ENCODE data around the gene PCNX2. TPM values are rescaled to one million over a fixed set of nuclear protein-coding genes. Genes with fewer than 3 reads are reported as not detected.

The PCNX2 gene
- total and polyA plus RNA-seq, 5 donors, result 0.66 to 5.0 (median 3.1) TPM

- Histone ChIP-seq H3K4me3 (ENCODE audit: low read length) (no peak overlapping the region), H3K27ac (ENCODE audit: low read length) (no peak overlapping the region), H3K9me3 (ENCODE audit: control insufficient read depth, low read length) (no peaks in the 10 kb centered on the region), H3K27me3 (ENCODE audit: control insufficient read depth, insufficient read depth) (no peaks in the 10 kb centered on the region), H3K4me1 (ENCODE audit: control insufficient read depth, insufficient read depth, low read length) (peaks cover 8% of the 10 kb centered on the region)
- DNase-seq (no peak), ATAC-seq (no peak)
- WGBS, result 68% methylated on average over 4 of the region's 4 CpGs
- intact Hi-C loops (cut with DNase I), result no loop called here
These were observed 325.0 kb downstream of the PCNX2 start for GRCh38 chr1:232970508-232970907.

GRCh38 chr1:232969799-232970198 lies 325.7 kb downstream of the PCNX2 start:
- intact Hi-C loops (cut with DNase I), result loop anchor here in 1 of 4 donors (10.0 kb wide), 1 partner anchor 335 kb away; the partner anchor contains the start of gene SIPA1L2
- Histone ChIP-seq H3K27ac (ENCODE audit: low read length) (no peak overlapping the region), H3K9me3 (ENCODE audit: control insufficient read depth, low read length) (no peaks in the 10 kb centered on the region), H3K4me3 (ENCODE audit: low read length) (no peak overlapping the region), H3K27me3 (ENCODE audit: control insufficient read depth, insufficient read depth) (no peaks in the 10 kb centered on the region), H3K4me1 (ENCODE audit: control insufficient read depth, insufficient read depth, low read length) (peaks cover 7% of the 10 kb centered on the region)
- ATAC-seq, result no peak
- 58% methylated on average over 5 of the region's 5 CpGs for WGBS
- DNase-seq, result no peak

DNA sequence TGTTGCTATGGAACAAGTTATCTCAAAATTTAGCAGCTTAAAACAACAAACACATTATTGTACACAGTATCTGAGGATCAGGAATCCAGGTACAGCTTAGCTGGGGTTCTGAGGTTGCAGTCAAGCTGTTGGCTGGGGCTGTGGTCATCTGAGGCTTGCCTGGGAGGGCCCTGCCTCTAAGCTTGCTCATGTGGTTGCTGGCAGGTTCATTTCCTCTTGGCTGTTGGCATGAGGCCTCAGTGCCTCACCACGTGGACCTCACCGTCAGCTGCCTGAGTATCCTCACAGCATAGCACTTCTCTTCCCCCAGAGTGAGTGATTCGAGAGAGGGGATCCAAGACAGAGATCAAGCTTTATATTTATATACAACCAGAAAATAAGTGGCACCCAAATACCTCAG lies 326.6 kb downstream of the PCNX2 start:
- intact Hi-C loops (cut with DNase I), result loop anchor here in 1 of 4 donors (10.0 kb wide), 1 partner anchor 334 kb away; the partner anchor contains the start of gene SIPA1L2
- 27% methylated on average over 3 of the region's 3 CpGs for WGBS
- H3K9me3 ChIP-seq (ENCODE audit: control insufficient read depth, low read length), result no peaks in the 10 kb centered on the region
- no peak overlapping the region for H3K4me3 ChIP-seq (ENCODE audit: low read length)
- no peaks in the 10 kb centered on the region for H3K27me3 ChIP-seq (ENCODE audit: control insufficient read depth, insufficient read depth)
- peak; percentile 78 to 83 for ATAC-seq
- H3K4me1 ChIP-seq (ENCODE audit: control insufficient read depth, insufficient read depth, low read length), result peaks cover 7% of the 10 kb centered on the region
- no peak overlapping the region for H3K27ac ChIP-seq (ENCODE audit: low read length)
- DNase-seq, result peak; percentile 42 to 73 (median 71)

GRCh38 chr1:232968391-232968790 lies 327.1 kb downstream of the PCNX2 start:
- H3K4me1 ChIP-seq (ENCODE audit: control insufficient read depth, insufficient read depth, low read length), result peaks cover 7% of the 10 kb centered on the region

GRCh38 chr1:232966663-232967062 lies 328.9 kb downstream of the PCNX2 start:
- ATAC-seq (peak; percentile 45 to 47), DNase-seq (no peak)
- Histone ChIP-seq H3K27ac (ENCODE audit: low read length) (no peak overlapping the region), H3K4me1 (ENCODE audit: control insufficient read depth, insufficient read depth, low read length) (peaks cover 7% of the 10 kb centered on the region), H3K9me3 (ENCODE audit: control insufficient read depth, low read length) (no peaks in the 10 kb centered on the region), H3K4me3 (ENCODE audit: low read length) (no peak overlapping the region), H3K27me3 (ENCODE audit: control insufficient read depth, insufficient read depth) (no peaks in the 10 kb centered on the region)
- WGBS, result 52% methylated on average over 4 of the region's 4 CpGs
- intact Hi-C loops (cut with DNase I), result loop anchor here in 1 of 4 donors (10.0 kb wide), 1 partner anchor 332 kb away; the partner anchor contains the start of gene SIPA1L2

More at GRCh38 chr1:232968391-232968790, 327.1 kb downstream of the PCNX2 start:
- WGBS, result 71% methylated on average over 5 of the region's 5 CpGs
- no peak overlapping the region for H3K27ac ChIP-seq (ENCODE audit: low read length)
- no peaks in the 10 kb centered on the region for H3K27me3 ChIP-seq (ENCODE audit: control insufficient read depth, insufficient read depth)
- no peaks in the 10 kb centered on the region for H3K9me3 ChIP-seq (ENCODE audit: control insufficient read depth, low read length)
- intact Hi-C loops (cut with DNase I), result loop anchor here in 1 of 4 donors (10.0 kb wide), 1 partner anchor 334 kb away; the partner anchor contains the start of gene SIPA1L2
- ATAC-seq (no peak), DNase-seq (no peak)
- H3K4me3 ChIP-seq (ENCODE audit: low read length), result no peak overlapping the region

- peaks cover 7% of the 10 kb centered on the region for H3K4me1 ChIP-seq (ENCODE audit: control insufficient read depth, insufficient read depth, low read length)
- 80% methylated on average over 6 of the region's 6 CpGs for WGBS
- no peak for ATAC-seq
These were observed 329.7 kb downstream of the PCNX2 start for GRCh38 chr1:232965912-232966217.

GRCh38 chr1:232965124-232965911 lies 330.2 kb downstream of the PCNX2 start:
- H3K9me3 ChIP-seq (ENCODE audit: control insufficient read depth, low read length), result no peaks in the 10 kb centered on the region
- intact Hi-C loops (cut with DNase I), result loop anchor here in 1 of 4 donors (10.0 kb wide), 1 partner anchor 331 kb away; the partner anchor contains the start of gene SIPA1L2
- H3K27me3 ChIP-seq (ENCODE audit: control insufficient read depth, insufficient read depth), result no peaks in the 10 kb centered on the region
- H3K4me1 ChIP-seq (ENCODE audit: control insufficient read depth, insufficient read depth, low read length), result peaks cover 7% of the 10 kb centered on the region
- 68% methylated on average over 10 of the region's 10 CpGs for WGBS
- peak; percentile 42 to 44 for ATAC-seq
- H3K27ac ChIP-seq (ENCODE audit: low read length), result peak overlapping the region; percentile 44
- no peak overlapping the region for H3K4me3 ChIP-seq (ENCODE audit: low read length)
- no peak for DNase-seq

More at GRCh38 chr1:232965912-232966217, 329.7 kb downstream of the PCNX2 start:
- Histone ChIP-seq H3K27ac (ENCODE audit: low read length) (peak overlapping the region; percentile 22), H3K4me3 (ENCODE audit: low read length) (no peak overlapping the region), H3K9me3 (ENCODE audit: control insufficient read depth, low read length) (no peaks in the 10 kb centered on the region), H3K27me3 (ENCODE audit: control insufficient read depth, insufficient read depth) (no peaks in the 10 kb centered on the region)
- intact Hi-C loops (cut with DNase I), result loop anchor here in 1 of 4 donors (10.0 kb wide), 1 partner anchor 331 kb away; the partner anchor contains the start of gene SIPA1L2
- no peak for DNase-seq

DNA sequence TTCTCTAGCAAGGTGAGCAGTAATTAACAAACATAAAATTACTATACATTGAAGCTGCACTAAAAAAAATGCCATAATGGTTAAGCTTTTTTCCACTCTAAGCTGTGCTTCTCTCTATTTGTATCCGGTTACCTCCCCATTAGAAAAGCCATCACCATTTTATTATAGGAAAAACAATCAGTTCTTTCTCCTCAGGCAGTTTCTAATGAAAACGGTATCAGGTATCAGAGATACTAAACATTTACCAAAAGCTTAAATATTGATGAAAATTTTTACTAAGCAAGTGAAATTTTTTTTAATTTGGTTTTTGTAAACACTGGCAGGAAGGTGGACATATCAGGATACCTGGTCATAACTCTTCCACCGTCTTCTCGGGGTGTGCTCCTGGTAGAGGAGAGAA lies 330.9 kb downstream of the PCNX2 start:
- H3K9me3 ChIP-seq (ENCODE audit: control insufficient read depth, low read length), result no peaks in the 10 kb centered on the region
- H3K27ac ChIP-seq (ENCODE audit: low read length), result no peak overlapping the region
- no peak overlapping the region for H3K4me3 ChIP-seq (ENCODE audit: low read length)
- no peaks in the 10 kb centered on the region for H3K27me3 ChIP-seq (ENCODE audit: control insufficient read depth, insufficient read depth)
- WGBS, result 94% methylated on average over 4 of the region's 4 CpGs
- intact Hi-C loops (cut with DNase I), result loop anchor here in 1 of 4 donors (10.0 kb wide), 1 partner anchor 330 kb away; the partner anchor contains the start of gene SIPA1L2
- ATAC-seq (no peak), DNase-seq (no peak)
- peaks cover 6% of the 10 kb centered on the region for H3K4me1 ChIP-seq (ENCODE audit: control insufficient read depth, insufficient read depth, low read length)

DNA sequence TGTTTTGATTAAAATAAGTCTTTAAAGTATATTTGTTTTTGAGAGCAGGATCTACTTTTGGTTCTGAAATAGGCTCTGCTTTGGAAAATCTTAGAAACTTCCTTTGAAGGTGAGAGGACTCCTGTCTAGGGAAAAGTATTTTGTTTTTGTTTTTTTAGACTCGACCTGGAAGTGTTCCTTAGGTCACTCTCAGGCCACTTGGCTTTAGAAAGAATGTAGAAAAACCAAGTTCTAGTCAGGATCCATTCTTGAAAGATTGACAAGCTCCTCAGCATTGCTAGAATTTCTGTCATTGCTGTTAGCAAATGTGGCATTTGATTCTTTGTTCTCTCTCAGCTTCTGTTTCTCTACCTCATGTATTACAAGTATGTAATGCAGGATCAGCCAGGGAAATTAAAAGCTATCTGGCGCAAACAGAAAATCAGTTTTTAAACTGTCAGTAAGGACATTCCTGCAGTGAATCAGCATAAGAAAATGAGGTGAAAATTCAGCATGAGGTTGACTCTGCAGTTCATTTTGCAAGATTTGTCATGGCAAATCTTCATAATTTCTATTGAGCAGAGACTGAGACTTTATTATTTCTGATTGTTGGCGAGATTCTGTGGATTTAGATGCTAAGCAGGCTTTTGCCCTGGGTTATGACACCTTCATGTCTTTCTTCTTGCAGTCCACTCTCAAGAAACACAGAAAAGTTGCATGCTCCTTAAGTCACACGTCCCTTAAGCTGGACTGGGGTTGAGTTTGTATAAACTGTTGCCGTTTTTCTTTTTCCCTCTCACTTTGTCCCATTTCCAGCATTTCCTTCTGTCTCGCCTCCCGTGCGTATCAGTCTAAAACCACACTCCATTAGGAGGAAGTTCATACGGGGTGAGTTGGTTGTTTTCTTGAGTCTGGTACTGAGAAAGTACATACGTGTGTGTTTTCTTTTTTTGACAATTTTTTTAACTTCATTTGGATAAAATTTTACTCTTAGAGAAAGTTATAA lies 332.5 kb downstream of the PCNX2 start:
- 35% methylated on average over 10 of the region's 10 CpGs for WGBS
- Histone ChIP-seq H3K9me3 (ENCODE audit: control insufficient read depth, low read length) (no peaks in the 10 kb centered on the region), H3K27me3 (ENCODE audit: control insufficient read depth, insufficient read depth) (no peaks in the 10 kb centered on the region), H3K4me3 (ENCODE audit: low read length) (peak overlapping the region; percentile 31), H3K4me1 (ENCODE audit: control insufficient read depth, insufficient read depth, low read length) (peaks cover 5% of the 10 kb centered on the region), H3K27ac (ENCODE audit: low read length) (peak overlapping the region; percentile 51)
- ATAC-seq (peak in 1 of 2 donors; percentile 54), DNase-seq (no peak)
- intact Hi-C loops (cut with DNase I), result loop anchor here in 1 of 4 donors (10.0 kb wide), 1 partner anchor 328 kb away; the partner anchor contains the start of gene SIPA1L2

DNA sequence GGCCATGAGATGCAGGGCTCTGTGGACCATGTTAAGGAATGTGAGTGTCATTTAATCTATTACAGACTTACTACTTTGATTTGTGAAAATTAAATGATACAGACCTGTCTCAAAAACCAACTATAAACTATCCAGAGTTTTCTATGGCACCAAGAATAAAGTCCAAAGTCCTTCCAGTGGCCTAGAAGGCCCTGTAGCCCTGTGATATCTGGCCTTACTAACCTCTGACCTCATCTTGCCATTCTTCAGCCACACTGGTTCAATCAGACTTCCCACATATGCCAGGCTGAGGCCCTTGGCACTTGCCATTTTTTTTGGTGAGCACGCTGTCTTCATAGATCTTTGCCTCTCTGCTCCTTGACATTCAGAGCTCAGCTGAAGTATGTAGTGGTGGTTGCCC lies 337.5 kb downstream of the PCNX2 start:
- H3K4me1 ChIP-seq (ENCODE audit: control insufficient read depth, insufficient read depth, low read length), result no peaks in the 10 kb centered on the region
- no peaks in the 10 kb centered on the region for H3K27me3 ChIP-seq (ENCODE audit: control insufficient read depth, insufficient read depth)
- no peak overlapping the region for H3K4me3 ChIP-seq (ENCODE audit: low read length)
- no peaks in the 10 kb centered on the region for H3K9me3 ChIP-seq (ENCODE audit: control insufficient read depth, low read length)
- DNase-seq, result no peak
- intact Hi-C loops (cut with DNase I), result loop anchor here in 1 of 4 donors (10.0 kb wide), 1 partner anchor 153 kb away; the partner anchor contains the start of gene MAP10
- WGBS, result 100% methylated on average over 1 of the region's 1 CpG
- ATAC-seq, result no peak
- no peak overlapping the region for H3K27ac ChIP-seq (ENCODE audit: low read length)

All from right cardiac atrium (tissue), 5 donors.